Suprapubic skin (tissue), 4 donors: ENCODE data around the gene SMG7.

ENCODE experiments used
- CTCF ChIP-seq, 2 donors: fragments of 200-600 bp in 1 of 2; fragments of 450-650 bp in 1 of 2; sonication (generic) in 1 of 2; IDR thresholded peaks; one replicate each; pipeline ENCODE4 v1.5.1; 2016 to 2019; ENCODE audit warnings: antibody characterized with exemption in 2 of 2, mild to moderate bottlenecking in 1 of 2, moderate library complexity in 1 of 2
- EP300 ChIP-seq: sonication (generic); formaldehyde crosslinking; IDR thresholded peaks from one replicate; pipeline ENCODE4 v1.6.1; 2017; ENCODE audit warnings: antibody characterized with exemption
- POLR2A ChIP-seq, 2 donors: fragments of 450-650 bp; IDR thresholded peaks; one replicate each; pipeline ENCODE4 v1.6.1; 2017; ENCODE audit warnings: antibody characterized with exemption in 2 of 2, mild to moderate bottlenecking in 2 of 2, moderate library complexity in 2 of 2
- POLR2AphosphoS5 ChIP-seq, 3 donors: sonication (generic); formaldehyde crosslinking; IDR thresholded peaks; one replicate each; pipeline ENCODE4 v1.6.1; 2017; ENCODE audit warnings: antibody characterized with exemption in 3 of 3

GRCh38 chr1:183449223-183449770, 23.0 kb upstream of the SMG7 start:
- TF ChIP-seq CTCF (IDR thresholded peaks at IDR 0.05) (no peak), POLR2A (IDR thresholded peaks at IDR 0.05) (no peak), POLR2AphosphoS5 (IDR thresholded peaks at IDR 0.05) (no peak), EP300 (no peak)
